Suprapubic skin (tissue), 4 donors: ENCODE data around the gene HEMGN. TPM values are rescaled to one million over a fixed set of nuclear protein-coding genes. Genes with fewer than 3 reads are reported as not detected.

ENCODE experiments used
- DNase-seq, 2 donors: peaks; one replicate each; pipeline ENCODE4 v3.0.0-alpha.2; 2019; ENCODE audit warnings: low spot score in 2 of 2
- H3K27ac ChIP-seq: fragments of 200-600 bp; sonication (generic); one replicate; pipeline ENCODE4 v1.5.1; 2019
- H3K27me3 ChIP-seq: fragments of 200-600 bp; sonication (generic); one replicate; pipeline ENCODE4 v1.5.1; 2019
- H3K36me3 ChIP-seq: fragments of 200-600 bp; sonication (generic); one replicate; pipeline ENCODE4 v1.5.1; 2019
- H3K4me1 ChIP-seq: fragments of 200-600 bp; sonication (generic); one replicate; pipeline ENCODE4 v1.5.1; 2019
- H3K4me3 ChIP-seq: fragments of 200-600 bp; sonication (generic); one replicate; pipeline ENCODE4 v1.5.1; 2019; ENCODE audit warnings: mild to moderate bottlenecking
- H3K9me3 ChIP-seq: fragments of 200-600 bp; sonication (generic); one replicate; pipeline ENCODE4 v1.5.1; 2019
- EP300 ChIP-seq: sonication (generic); formaldehyde crosslinking; IDR thresholded peaks from one replicate; pipeline ENCODE4 v1.6.1; 2017; ENCODE audit warnings: antibody characterized with exemption
- POLR2A ChIP-seq, 2 donors: fragments of 450-650 bp; IDR thresholded peaks; one replicate each; pipeline ENCODE4 v1.6.1; 2017; ENCODE audit warnings: antibody characterized with exemption in 2 of 2, mild to moderate bottlenecking in 2 of 2, moderate library complexity in 2 of 2
- POLR2AphosphoS5 ChIP-seq, 3 donors: sonication (generic); formaldehyde crosslinking; IDR thresholded peaks; one replicate each; pipeline ENCODE4 v1.6.1; 2017; ENCODE audit warnings: antibody characterized with exemption in 3 of 3
- WGBS: methylation state at CpG from one replicate; pipeline ENCODE4 v1.1.5; 2018; 5-methylcytosine and 5-hydroxymethylcytosine counted together
- total RNA-seq, 4 donors: library from RNA; depleted of rRNA; stranded (reverse); fragments of >200 nt; gene quantifications; one replicate each; pipeline ENCODE4 v1.1.0, GENCODE V29; 2016
- TF ChIP-seq, protein P1 (sequence below), 2 donors: fragments of 200-600 bp in 1 of 2; fragments of 450-650 bp in 1 of 2; sonication (generic) in 1 of 2; IDR thresholded peaks; one replicate each; pipeline ENCODE4 v1.5.1; 2016 to 2019; ENCODE audit warnings: antibody characterized with exemption in 2 of 2, mild to moderate bottlenecking in 1 of 2, moderate library complexity in 1 of 2

Gene HEMGN
- total RNA-seq, 4 donors from 2014 or later = not detected

DNA sequence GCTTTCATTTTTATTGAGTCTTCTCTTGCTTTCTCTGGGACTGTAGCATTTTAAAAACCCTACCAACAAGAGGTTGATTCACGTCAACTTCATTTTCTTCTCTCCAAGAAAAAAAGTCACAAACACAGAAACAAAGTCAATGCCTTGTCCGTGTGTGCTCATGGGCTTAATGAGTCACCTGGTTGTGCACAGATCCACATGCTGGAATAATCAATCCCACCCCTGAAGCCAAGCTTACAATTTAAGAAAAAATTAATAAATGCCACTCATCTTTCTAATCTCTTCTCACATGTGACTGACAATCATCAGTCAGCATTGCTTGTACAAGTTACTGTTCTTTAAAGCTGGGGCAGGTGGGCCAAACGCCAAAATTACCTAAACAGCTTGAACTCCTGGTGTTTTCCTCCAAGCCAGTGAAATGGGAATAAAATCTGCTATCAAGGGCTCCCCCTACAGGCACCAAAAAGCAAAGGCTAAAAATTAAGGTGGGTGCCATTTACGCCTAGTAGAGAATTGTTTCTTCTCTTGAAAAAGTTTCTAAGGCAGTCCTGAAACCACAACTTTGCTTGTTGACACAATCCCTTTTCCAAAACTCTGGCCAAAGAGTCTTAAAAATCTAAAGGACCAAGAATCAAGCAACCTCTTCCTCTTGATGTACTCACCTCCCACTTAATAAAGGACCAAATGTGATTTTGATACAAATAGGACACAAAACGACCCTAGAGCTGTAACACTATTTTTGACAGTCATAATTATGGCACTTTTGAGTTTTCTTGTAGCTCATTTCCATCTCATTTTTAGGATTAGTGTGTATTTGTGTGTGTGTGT is 37.0 kb downstream of the HEMGN start:
- no peak overlapping the region for H3K27ac ChIP-seq
- WGBS = 38% methylated on average over 5 of the region's 5 CpGs
- no peak for DNase-seq
- peaks cover 19% of the 10 kb centered on the region for H3K36me3 ChIP-seq
- H3K4me1 ChIP-seq = peaks cover 14% of the 10 kb centered on the region
- H3K9me3 ChIP-seq = no peaks in the 10 kb centered on the region
- TF ChIP-seq, protein P1, sequence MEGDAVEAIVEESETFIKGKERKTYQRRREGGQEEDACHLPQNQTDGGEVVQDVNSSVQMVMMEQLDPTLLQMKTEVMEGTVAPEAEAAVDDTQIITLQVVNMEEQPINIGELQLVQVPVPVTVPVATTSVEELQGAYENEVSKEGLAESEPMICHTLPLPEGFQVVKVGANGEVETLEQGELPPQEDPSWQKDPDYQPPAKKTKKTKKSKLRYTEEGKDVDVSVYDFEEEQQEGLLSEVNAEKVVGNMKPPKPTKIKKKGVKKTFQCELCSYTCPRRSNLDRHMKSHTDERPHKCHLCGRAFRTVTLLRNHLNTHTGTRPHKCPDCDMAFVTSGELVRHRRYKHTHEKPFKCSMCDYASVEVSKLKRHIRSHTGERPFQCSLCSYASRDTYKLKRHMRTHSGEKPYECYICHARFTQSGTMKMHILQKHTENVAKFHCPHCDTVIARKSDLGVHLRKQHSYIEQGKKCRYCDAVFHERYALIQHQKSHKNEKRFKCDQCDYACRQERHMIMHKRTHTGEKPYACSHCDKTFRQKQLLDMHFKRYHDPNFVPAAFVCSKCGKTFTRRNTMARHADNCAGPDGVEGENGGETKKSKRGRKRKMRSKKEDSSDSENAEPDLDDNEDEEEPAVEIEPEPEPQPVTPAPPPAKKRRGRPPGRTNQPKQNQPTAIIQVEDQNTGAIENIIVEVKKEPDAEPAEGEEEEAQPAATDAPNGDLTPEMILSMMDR (IDR thresholded peaks at IDR 0.05) = peak in 1 of 2 donors; percentile 52
- TF ChIP-seq EP300 = no peak
- no peak overlapping the region for H3K4me3 ChIP-seq
- no peaks in the 10 kb centered on the region for H3K27me3 ChIP-seq

DNA sequence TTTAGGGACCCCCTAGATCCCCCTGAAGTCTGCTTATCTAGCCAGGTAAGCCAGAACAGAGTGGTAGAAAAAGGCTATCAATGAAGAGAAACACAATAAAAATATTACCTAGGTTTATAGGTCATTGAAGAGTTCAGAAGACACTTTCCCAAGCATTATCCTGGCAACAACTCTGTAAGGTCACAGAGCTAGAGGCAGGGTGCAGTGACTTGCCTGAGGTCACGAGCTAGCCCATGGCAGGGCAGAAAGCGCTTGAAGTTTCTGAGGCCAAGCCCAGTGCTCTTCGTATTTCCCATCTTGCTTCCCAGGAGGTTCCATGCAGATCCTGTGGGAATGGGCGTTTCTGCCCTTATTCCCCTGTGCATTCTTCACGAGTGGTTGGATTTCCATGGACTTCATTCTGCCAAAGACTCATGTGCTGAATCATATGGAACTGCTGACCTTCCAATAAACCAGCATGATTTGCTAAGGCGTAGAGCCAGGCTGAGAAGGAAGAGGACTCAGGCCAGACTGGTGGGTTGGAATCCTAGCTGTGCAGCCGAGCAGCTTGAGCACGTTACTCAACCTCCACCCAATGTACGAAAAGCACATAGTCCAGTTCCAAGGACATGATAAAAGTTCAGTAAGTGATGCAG is 37.8 kb downstream of the HEMGN start:
- no peaks in the 10 kb centered on the region for H3K27me3 ChIP-seq
- no peak for TF ChIP-seq POLR2AphosphoS5 (IDR thresholded peaks at IDR 0.05)
- no peak for TF ChIP-seq EP300
- no peak for TF ChIP-seq POLR2A (IDR thresholded peaks at IDR 0.05)
- TF ChIP-seq, protein P1 (IDR thresholded peaks at IDR 0.05) = no peak
- H3K27ac ChIP-seq = no peak overlapping the region
- H3K9me3 ChIP-seq = no peaks in the 10 kb centered on the region
- 87% methylated on average over 9 of the region's 9 CpGs for WGBS
- H3K4me3 ChIP-seq = no peak overlapping the region
- H3K4me1 ChIP-seq = peaks cover 9% of the 10 kb centered on the region
- no peak for DNase-seq
- peaks cover 13% of the 10 kb centered on the region for H3K36me3 ChIP-seq

DNA sequence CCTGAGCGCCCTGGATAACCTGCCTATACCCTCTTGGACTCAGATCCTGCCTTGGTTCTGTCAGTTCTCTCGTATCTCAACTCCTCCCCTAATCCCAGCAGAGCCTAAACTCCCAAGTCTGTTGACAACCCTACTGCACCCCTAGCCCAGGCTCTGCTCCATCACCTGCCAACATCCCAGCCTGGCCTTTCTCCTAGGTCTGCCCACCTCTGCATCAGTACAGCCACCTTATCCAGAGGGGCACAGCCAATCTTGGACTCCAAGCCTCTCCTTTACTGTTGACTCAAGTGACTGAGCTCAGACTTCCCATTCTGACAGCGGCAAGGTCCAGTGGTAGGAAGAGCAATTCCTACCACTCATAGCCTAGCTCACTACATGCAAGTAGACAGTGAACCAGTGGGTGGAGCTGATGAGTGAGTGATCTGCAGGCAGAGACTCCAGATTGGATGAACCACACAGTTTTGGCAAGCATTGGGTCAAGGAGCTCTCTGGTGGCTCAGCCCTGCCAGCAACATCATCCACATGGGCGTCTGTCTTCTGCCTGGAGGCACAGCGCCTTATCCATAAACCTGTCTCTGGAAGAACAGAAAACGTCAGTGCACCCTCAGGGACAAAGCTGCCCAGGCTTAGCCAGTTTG is 42.2 kb downstream of the HEMGN start:
- H3K27ac ChIP-seq = no peak overlapping the region
- H3K36me3 ChIP-seq = no peaks in the 10 kb centered on the region
- H3K9me3 ChIP-seq = no peaks in the 10 kb centered on the region
- no peaks in the 10 kb centered on the region for H3K27me3 ChIP-seq
- H3K4me1 ChIP-seq = peaks cover 5% of the 10 kb centered on the region
- 56% methylated on average over 6 of the region's 6 CpGs for WGBS
- no peak overlapping the region for H3K4me3 ChIP-seq
- TF ChIP-seq, protein P1 (IDR thresholded peaks at IDR 0.05) = no peak
- TF ChIP-seq POLR2A (IDR thresholded peaks at IDR 0.05) (no peak), EP300 (no peak), POLR2AphosphoS5 (IDR thresholded peaks at IDR 0.05) (no peak)
- DNase-seq = no peak

DNA sequence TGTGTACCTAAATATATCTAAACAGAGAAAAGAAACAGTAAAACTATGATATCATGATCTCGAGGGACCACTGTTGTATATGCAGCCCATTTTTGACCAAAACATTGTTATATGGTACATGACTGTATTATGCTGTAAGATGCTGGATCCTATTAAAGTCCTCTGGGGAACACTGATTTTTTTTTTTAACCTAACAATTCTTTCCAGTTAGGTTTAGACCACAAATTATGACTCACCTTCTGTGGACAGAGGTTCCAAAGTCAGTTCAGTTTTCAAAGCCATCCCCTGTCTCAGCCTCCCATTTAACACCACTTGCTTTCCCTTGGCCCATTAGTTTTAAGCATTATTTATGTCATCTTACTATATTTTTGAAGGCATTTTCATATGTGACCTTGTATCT is 42.8 kb downstream of the HEMGN start:
- Histone ChIP-seq H3K9me3 (no peaks in the 10 kb centered on the region), H3K27ac (no peak overlapping the region), H3K36me3 (no peaks in the 10 kb centered on the region), H3K4me1 (no peaks in the 10 kb centered on the region), H3K4me3 (no peak overlapping the region), H3K27me3 (no peaks in the 10 kb centered on the region)
- TF ChIP-seq POLR2AphosphoS5 (IDR thresholded peaks at IDR 0.05) (no peak), POLR2A (IDR thresholded peaks at IDR 0.05) (no peak), EP300 (no peak)
- TF ChIP-seq, protein P1 (IDR thresholded peaks at IDR 0.05) = no peak
- 89% methylated on average over 1 of the region's 1 CpG for WGBS
- DNase-seq = no peak

DNA sequence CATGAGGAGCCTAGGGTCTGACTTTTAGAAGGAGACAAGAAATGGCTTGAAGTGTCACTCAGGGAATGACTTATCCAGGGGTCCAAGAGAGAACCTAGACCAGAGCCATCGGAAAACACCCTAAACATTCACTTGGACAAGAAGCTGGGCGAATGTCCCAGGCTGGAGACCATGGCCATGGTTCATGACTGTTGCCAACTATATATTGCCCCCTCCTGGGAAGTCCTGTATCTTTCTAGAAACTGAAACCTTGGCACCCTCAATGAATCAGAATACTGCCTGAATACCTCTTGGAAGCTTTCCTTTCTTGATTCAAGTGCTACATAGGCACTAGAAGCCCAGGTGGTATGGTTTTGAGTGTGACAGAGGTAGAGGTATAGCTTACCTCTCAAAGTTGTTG is 45.6 kb downstream of the HEMGN start:
- Histone ChIP-seq H3K9me3 (no peaks in the 10 kb centered on the region), H3K27ac (no peak overlapping the region), H3K4me1 (no peaks in the 10 kb centered on the region), H3K4me3 (no peak overlapping the region), H3K36me3 (no peaks in the 10 kb centered on the region), H3K27me3 (no peaks in the 10 kb centered on the region)
- peak in 1 of 2 donors; percentile 43 for DNase-seq
- TF ChIP-seq POLR2A (IDR thresholded peaks at IDR 0.05) (no peak), EP300 (no peak), POLR2AphosphoS5 (IDR thresholded peaks at IDR 0.05) (no peak)
- TF ChIP-seq, protein P1 (IDR thresholded peaks at IDR 0.05) = no peak
- 81% methylated on average over 2 of the region's 2 CpGs for WGBS
